Stimulated activated CD4-positive, alpha-beta T cell treated with anti-CD3 and anti-CD28 coated beads, Interleukin-12 subunit alpha, Interleukin-12 subunit beta, amount 100 ng/mL, for 24 hours (primary cell): ENCODE measurements around the gene NPAS2.
A peak's percentile ranks its signal among the peaks of the same experiment; 100 is the strongest.

Experiments
- DNase-seq, 2 experiments: peaks; one replicate each; pipeline ENCODE4 v3.0.0-alpha.2; 2020; ENCODE audit warnings: low read depth in 2 of 2

NPAS2 gene

GRCh38 chr2:100855084-100855483 lies 35.1 kb downstream of the NPAS2 start:
- DNase-seq = no peak

GRCh38 chr2:100855606-100856005 lies 35.7 kb downstream of the NPAS2 start:
- no peak for DNase-seq

GRCh38 chr2:100856732-100857131 lies 36.8 kb downstream of the NPAS2 start:
- no peak for DNase-seq

GRCh38 chr2:100857341-100857740 lies 37.4 kb downstream of the NPAS2 start:
- no peak for DNase-seq

- DNase-seq = no peak
Observed at GRCh38 chr2:100857915-100858314, 38.0 kb downstream of the NPAS2 start.

GRCh38 chr2:100859902-100860301 lies 40.0 kb downstream of the NPAS2 start:
- DNase-seq = no peak

- DNase-seq = no peak
Observed at GRCh38 chr2:100861340-100861739, 41.4 kb downstream of the NPAS2 start.

GRCh38 chr2:100862081-100862480 lies 42.1 kb downstream of the NPAS2 start:
- no peak for DNase-seq

GRCh38 chr2:100865816-100866460 lies 46.0 kb downstream of the NPAS2 start:
- no peak for DNase-seq

- DNase-seq = no peak
Observed at GRCh38 chr2:100868083-100868482, 48.1 kb downstream of the NPAS2 start.

- DNase-seq = no peak
Observed at GRCh38 chr2:100869120-100869519, 49.2 kb downstream of the NPAS2 start.

- DNase-seq = no peak
Observed at GRCh38 chr2:100870652-100871531, 51.0 kb downstream of the NPAS2 start.

- no peak for DNase-seq
Observed at GRCh38 chr2:100875516-100876230, 55.7 kb downstream of the NPAS2 start.

GRCh38 chr2:100876231-100876860 lies 56.4 kb downstream of the NPAS2 start:
- peak in 1 of 2 experiments; percentile 2 for DNase-seq

- no peak for DNase-seq
Observed at GRCh38 chr2:100877555-100877954, 57.6 kb downstream of the NPAS2 start.

- no peak for DNase-seq
Observed at GRCh38 chr2:100878000-100878791, 58.3 kb downstream of the NPAS2 start.

GRCh38 chr2:100879296-100879695 lies 59.4 kb downstream of the NPAS2 start:
- DNase-seq = no peak

- DNase-seq = no peak
Observed at GRCh38 chr2:100880036-100880435, 60.1 kb downstream of the NPAS2 start.

- no peak for DNase-seq
Observed at GRCh38 chr2:100880730-100881129, 60.8 kb downstream of the NPAS2 start.

- DNase-seq = no peak
Observed at GRCh38 chr2:100882645-100883613, 63.0 kb downstream of the NPAS2 start.
